GM12892 (cell line): ENCODE data around the gene SLCO4A1.

ENCODE experiments used
- POLR2A ChIP-seq: IDR thresholded peaks from 2 replicates; pipeline ENCODE4 v1.6.1; 2011; ENCODE audit warnings: low read depth, low read length, control low read depth
- POLR2AphosphoS5 ChIP-seq: IDR thresholded peaks from 2 replicates; pipeline ENCODE4 v1.6.1; 2011; ENCODE audit warnings: low read depth, low read length, control low read depth
- TAF1 ChIP-seq: IDR thresholded peaks from 2 replicates; pipeline ENCODE4 v1.6.1; 2011; ENCODE audit warnings: low read depth, mild to moderate bottlenecking, control low read depth, low read length, borderline replicate concordance

GRCh38 chr20:62666736-62667529 lies 24.6 kb downstream of the SLCO4A1 start:
- TF ChIP-seq POLR2A, result no peak
- TF ChIP-seq POLR2AphosphoS5, result no peak
- TF ChIP-seq TAF1, result no peak
